COR-L47 (cell line): ENCODE results near the gene PCNP.
"Not testable (repeated sequence)": the region's sequence is repeated elsewhere in the genome, so short reads cannot be mapped to it uniquely, and the experiment has no call there.

Source experiments
- DNase-seq: peaks from one replicate; lab custom pipeline; 2025; lab: John Stamatoyannopoulos, UW

Gene PCNP

GRCh38 chr3:101633186-101633585, 59.2 kb downstream of the PCNP start:
- DNase-seq = no peak

DNA sequence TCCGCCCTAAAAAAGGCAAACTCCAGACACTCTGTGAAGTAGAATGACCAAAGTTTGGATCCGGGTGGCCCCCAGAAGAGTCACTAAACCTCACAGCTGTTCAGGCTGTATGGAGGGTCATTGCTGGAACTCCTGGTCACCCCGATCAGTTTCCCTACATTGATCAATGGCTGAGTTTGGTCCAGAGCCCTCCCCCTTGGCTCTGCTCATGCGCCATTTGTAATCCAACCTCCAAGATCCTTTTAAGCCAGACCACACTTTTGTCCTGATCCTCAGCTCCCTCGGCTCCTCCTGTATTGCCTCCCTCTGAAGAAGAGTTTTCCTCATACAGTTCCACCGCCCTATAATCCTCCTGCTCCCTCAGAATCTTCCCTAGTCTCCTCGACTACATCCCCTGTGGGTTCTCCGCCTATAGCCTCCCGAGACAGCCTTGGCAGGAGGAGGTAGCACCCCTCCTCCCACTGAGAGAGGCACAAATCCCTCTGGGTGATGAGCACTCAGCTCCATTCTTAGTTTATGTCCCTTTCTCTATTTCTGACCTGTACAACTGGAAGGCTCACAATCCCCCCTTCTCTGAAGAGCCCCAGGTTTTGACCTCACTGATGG, 60.7 kb downstream of the PCNP start:
- DNase-seq = no peak

DNA sequence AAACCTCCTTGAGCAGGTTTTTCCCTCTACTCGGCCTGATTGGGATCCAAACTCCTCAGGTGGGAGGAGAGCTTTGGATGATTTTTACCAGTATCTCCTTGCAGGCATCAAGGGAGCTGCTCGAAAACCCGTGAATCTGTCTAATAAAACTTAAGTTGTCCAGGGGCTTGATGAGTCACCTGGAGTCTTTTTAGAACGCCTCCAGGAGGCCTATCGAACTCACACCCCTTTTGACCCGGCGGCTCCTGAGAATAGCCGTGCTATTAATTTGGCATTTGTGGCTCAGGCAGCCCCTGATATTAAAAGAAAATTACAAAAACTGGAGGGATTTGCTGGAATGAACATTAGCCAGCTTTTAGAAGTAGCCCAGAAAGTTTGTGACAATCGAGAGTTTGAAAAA, 61.4 kb downstream of the PCNP start:
- DNase-seq = no peak

DNA sequence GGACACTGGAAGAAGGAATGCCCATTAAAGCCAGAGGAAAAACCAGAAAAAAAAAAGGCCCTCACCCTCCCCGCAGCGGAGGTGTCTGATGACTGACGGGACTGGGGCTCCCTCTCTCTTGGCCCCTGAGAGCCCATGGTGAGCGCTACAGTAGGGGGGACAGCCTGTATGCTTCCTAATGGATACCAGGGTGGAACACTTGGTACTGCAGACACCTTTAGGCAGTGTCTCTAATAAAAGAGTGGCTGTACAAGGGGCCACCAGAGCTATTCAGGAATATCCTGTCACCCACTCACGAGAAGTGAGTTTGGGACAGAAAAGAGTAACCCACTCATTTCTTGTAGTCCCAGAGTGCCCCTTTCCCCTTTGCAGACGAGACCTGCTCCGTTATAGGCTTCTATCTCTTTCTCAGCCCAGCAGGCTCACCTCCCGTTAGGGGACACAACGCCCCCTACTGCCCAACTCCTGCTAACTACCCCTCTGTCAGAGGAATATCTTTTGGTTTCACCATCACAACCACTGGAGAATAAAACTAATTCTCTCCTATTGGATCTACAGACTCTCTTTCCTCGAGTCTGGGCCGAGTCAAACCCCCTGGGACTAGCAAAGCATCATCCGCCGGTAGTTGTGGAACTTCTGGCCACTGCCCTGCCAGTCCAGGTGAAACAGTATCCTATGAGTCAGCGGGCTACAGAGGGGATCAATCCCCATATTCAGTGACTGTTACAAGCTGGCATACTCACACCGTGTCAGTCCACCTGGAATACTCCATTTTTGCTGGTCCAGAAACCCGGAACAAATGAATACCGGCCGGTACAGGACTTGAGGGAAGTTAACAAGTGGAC, 62.2 kb downstream of the PCNP start:
- peak; percentile 16 for DNase-seq

- no peak for DNase-seq
These were observed 63.5 kb downstream of the PCNP start for GRCh38 chr3:101637451-101637850.

- no peak for DNase-seq
These were observed 64.3 kb downstream of the PCNP start for GRCh38 chr3:101638261-101638745.

DNA sequence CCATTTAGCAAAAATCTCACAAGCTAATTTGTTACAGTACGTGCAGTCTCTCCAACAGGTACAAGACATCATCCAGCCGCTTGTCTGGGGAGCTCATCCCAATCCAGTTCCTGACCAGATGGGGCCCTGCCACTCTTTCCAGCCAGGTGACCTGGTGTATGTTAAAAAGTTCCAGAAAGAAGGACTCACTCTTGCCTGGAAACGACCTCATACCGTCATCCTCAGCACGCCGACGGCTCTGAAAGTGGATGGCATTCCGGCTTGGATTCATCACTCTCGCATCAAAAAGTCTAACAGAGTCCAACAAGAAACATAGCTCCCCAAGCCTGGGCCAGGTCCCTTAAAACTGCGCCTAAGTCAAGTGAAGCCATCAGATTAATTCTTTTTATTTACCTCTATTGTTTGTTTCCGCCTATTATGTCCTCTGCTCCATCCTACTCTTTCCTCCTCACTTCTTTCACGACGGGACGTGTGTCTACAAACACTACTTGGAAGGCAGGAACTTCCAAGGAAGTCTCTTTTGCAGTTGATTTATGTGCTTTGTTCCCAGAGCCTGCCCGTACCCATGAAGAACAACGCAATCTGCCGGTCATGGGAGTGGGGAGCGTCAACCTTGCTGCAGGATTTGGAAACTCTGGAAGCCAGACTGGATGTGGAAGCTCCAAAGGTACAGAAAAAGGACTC, 65.4 kb downstream of the PCNP start:
- no peak for DNase-seq

DNA sequence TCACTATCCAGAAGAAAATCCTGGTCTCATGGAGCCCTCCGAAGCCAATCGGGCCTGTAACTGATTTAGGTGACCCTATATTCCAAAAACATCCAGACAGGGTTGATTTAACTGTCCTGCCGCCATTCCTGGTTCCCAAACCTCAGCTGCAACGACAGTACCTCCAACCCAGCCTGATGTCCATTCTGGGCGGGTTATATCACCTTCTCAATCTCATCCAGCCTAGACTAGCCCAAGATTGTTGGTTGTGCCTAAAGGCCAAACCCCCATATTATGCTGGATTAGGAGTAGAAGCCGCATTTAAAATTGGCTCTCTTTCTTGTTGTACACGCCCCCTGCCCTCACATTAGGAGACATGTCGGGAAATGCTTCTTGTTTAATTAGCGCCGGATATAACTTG, 66.3 kb downstream of the PCNP start:
- no peak for DNase-seq

DNA sequence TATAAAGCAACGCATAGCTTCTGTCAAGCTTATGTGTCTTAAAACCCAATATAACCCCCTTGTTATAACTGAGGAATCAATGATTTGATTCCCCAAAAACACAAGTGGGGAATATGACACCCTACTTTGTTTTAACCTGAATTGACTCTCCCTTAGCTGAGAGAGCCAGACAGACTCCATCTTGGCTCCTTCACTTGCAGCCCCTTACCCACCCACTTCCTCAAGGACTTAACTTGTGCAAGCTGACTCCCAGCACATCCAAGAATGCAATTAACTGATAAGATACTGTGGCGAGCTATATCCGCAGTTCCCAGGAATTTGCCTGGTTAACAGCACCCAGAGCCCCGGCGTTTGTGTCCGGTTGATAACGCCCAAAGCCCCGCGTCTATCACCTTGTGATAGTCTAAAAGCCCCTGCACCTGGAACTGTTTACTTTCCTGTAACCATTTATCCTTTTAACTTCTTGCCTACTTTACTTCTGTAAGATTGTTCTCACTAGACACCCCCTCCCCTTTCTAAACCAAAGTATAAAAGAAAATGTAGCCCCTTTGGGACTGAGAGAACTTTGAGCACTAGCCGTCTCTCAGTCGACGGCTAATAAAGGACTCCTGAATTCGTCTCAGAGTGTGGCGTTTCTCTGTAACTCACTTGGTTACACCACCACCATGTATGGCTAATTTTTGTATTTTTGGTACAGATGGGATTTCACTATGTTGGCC, 67.6 kb downstream of the PCNP start:
- not testable (repeated sequence) for DNase-seq

DNA sequence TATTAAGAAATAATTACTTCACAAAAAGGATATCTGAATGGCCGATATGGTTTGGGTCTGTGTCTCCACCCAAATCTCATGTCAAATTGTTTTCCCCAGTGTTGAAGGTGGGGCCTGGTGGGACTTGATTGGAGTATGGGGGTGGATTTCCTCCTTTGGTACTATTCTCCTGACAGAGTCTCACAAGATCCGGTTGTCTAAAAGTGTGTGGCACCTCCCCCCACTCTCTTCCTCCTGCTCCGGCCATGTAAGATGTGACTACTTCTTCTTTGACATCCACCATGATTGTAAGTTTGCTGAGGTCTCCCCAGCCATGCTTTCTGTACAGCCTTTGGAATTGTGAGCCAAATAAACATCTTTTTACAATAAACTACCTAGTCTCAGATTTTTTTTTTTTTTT, 68.5 kb downstream of the PCNP start:
- DNase-seq = no peak

GRCh38 chr3:101643009-101643844, 69.2 kb downstream of the PCNP start:
- DNase-seq = no peak
